Astrocyte (in vitro differentiated cells and primary cell): Measurements from ENCODE around the gene HYI. TPM values are rescaled to one million over a fixed set of nuclear protein-coding genes. Genes with fewer than 3 reads are reported as not detected.
"Not testable (repeated sequence)": the region's sequence is repeated elsewhere in the genome, so short reads cannot be mapped to it uniquely, and the experiment has no call there.

Experiments
- DNase-seq: peaks from one replicate; pipeline ENCODE4 v3.0.0-alpha.2; 2010; ENCODE audit warnings: low read depth
- FAIRE-seq: peaks from 2 replicates; lab custom pipeline; 2011; peaks lifted over from hg19 to GRCh38; lab: Jason Lieb, UNC
- H2AFZ ChIP-seq: 2 replicates; pipeline ENCODE4 v1.6.0; 2012; ENCODE audit warnings: low read depth, low read length, inconsistent platforms
- H3K27ac ChIP-seq: 2 replicates; pipeline ENCODE4 v1.5.1; 2011; ENCODE audit warnings: low read depth, low read length, inconsistent platforms
- H3K27me3 ChIP-seq: 2 replicates; pipeline ENCODE4 v1.6.0; 2011; ENCODE audit warnings: low read length, inconsistent platforms; ENCODE audit not compliant: insufficient read depth
- H3K36me3 ChIP-seq: 2 replicates; pipeline ENCODE4 v1.5.1; 2011; ENCODE audit warnings: low read length, inconsistent platforms; ENCODE audit not compliant: insufficient read depth
- H3K4me1 ChIP-seq: 2 replicates; pipeline ENCODE4 v1.5.1; 2011; ENCODE audit warnings: low read length, inconsistent platforms; ENCODE audit not compliant: insufficient read depth
- H3K4me2 ChIP-seq: 2 replicates; pipeline ENCODE4 v1.6.0; 2012; ENCODE audit warnings: low read length, inconsistent platforms
- H3K4me3 ChIP-seq: 2 replicates; pipeline ENCODE4 v1.5.1; 2011; ENCODE audit warnings: low read depth, mild to moderate bottlenecking, low read length, inconsistent platforms; ENCODE audit not compliant: insufficient read depth
- H3K79me2 ChIP-seq: 2 replicates; pipeline ENCODE4 v1.6.0; 2012; ENCODE audit warnings: mild to moderate bottlenecking, low read length, inconsistent platforms; ENCODE audit not compliant: insufficient read depth
- H3K9ac ChIP-seq: 2 replicates; pipeline ENCODE4 v1.6.0; 2012; ENCODE audit warnings: mild to moderate bottlenecking, low read length, inconsistent platforms
- H3K9me3 ChIP-seq: 2 replicates; pipeline ENCODE4 v1.5.1; 2012; ENCODE audit warnings: low read depth, mild to moderate bottlenecking, low read length, inconsistent platforms; ENCODE audit not compliant: insufficient read depth
- H4K20me1 ChIP-seq: 2 replicates; pipeline ENCODE4 v1.6.0; 2012; ENCODE audit warnings: low read length, inconsistent platforms; ENCODE audit not compliant: insufficient read depth
- H3K27ac Mint-ChIP-seq: one replicate; pipeline ENCODE4 v1.8.0; 2021; ENCODE audit warnings: mild to moderate bottlenecking, mixed read lengths; ENCODE audit not compliant: unreplicated experiment
- H3K27me3 Mint-ChIP-seq: one replicate; pipeline ENCODE4 v1.8.0; 2021; ENCODE audit warnings: low read depth, mixed read lengths; ENCODE audit not compliant: unreplicated experiment
- H3K36me3 Mint-ChIP-seq: one replicate; pipeline ENCODE4 v1.8.0; 2021; ENCODE audit warnings: low read depth, mixed read lengths; ENCODE audit not compliant: unreplicated experiment
- H3K4me1 Mint-ChIP-seq: one replicate; pipeline ENCODE4 v1.8.0; 2021; ENCODE audit warnings: low read depth, mixed read lengths; ENCODE audit not compliant: unreplicated experiment
- H3K4me3 Mint-ChIP-seq: one replicate; pipeline ENCODE4 v1.8.0; 2021; ENCODE audit warnings: mild to moderate bottlenecking, moderate library complexity, mixed read lengths; ENCODE audit not compliant: unreplicated experiment
- H3K9me3 Mint-ChIP-seq: one replicate; pipeline ENCODE4 v1.8.0; 2021; ENCODE audit warnings: mild to moderate bottlenecking, mixed read lengths; ENCODE audit not compliant: unreplicated experiment
- CTCF ChIP-seq: IDR thresholded peaks from 2 replicates; pipeline ENCODE4 v1.5.1; 2011; ENCODE audit warnings: low read depth, mild to moderate bottlenecking, inconsistent platforms, low read length, moderate library complexity; ENCODE audit not compliant: insufficient read depth
- EZH2 ChIP-seq: IDR thresholded peaks from 2 replicates; pipeline ENCODE4 v1.6.1; 2012; ENCODE audit warnings: mild to moderate bottlenecking, low read length, inconsistent platforms; ENCODE audit not compliant: insufficient read depth
- total RNA-seq: library from RNA; stranded (reverse); gene quantifications from 2 replicates; pipeline ENCODE4 v1.2.1, GENCODE V29; 2021

HYI gene
- total RNA-seq, 1 donor from 2014 or later: 31.0 TPM

GRCh38 chr1:43477716-43478115 is 24.0 kb upstream of the HYI start:
- Histone ChIP-seq H4K20me1 (no peaks in the 10 kb centered on the region), H3K4me2 (no peak overlapping the region), H3K79me2 (no peaks in the 10 kb centered on the region), H3K36me3 (no peaks in the 10 kb centered on the region), H3K4me1 (peaks cover 29% of the 10 kb centered on the region), H2AFZ (no peak overlapping the region), H3K27ac (peak overlapping the region; percentile 32), H3K27me3 (no peaks in the 10 kb centered on the region), H3K9me3 (no peaks in the 10 kb centered on the region), H3K9ac (peak overlapping the region; percentile 1), H3K4me3 (no peak overlapping the region)
- H3K36me3 Mint-ChIP-seq: no peaks in the 10 kb centered on the region
- H3K27me3 Mint-ChIP-seq: no peaks in the 10 kb centered on the region
- peaks cover 2% of the 10 kb centered on the region for H3K9me3 Mint-ChIP-seq
- DNase-seq (no peak), FAIRE-seq (no peak)
- no peak overlapping the region for H3K4me3 Mint-ChIP-seq
- peaks cover 26% of the 10 kb centered on the region for H3K4me1 Mint-ChIP-seq
- H3K27ac Mint-ChIP-seq: peak overlapping the region; percentile 53
- TF ChIP-seq CTCF: no peak
- no peak for TF ChIP-seq EZH2

- DNase-seq: peak; percentile 88
- H3K9me3 Mint-ChIP-seq, H3K36me3 ChIP-seq, H3K36me3 Mint-ChIP-seq, H3K9me3 ChIP-seq, H3K79me2 ChIP-seq, H4K20me1 ChIP-seq, H3K4me3 ChIP-seq, H3K27me3 ChIP-seq, H3K27me3 Mint-ChIP-seq: not testable (repeated sequence)
- peak overlapping the region; percentile 68 for H3K9ac ChIP-seq
- Mint-ChIP-seq H3K4me3 (peak overlapping the region; percentile 72), H3K27ac (peak overlapping the region; percentile 100), H3K4me1 (peaks cover 39% of the 10 kb centered on the region)
- FAIRE-seq: peak; percentile 97
- peak overlapping the region; percentile 20 for H2AFZ ChIP-seq
- peak overlapping the region; percentile 49 for H3K4me2 ChIP-seq
- peaks cover 38% of the 10 kb centered on the region for H3K4me1 ChIP-seq
- H3K27ac ChIP-seq: peak overlapping the region; percentile 99
Measured at GRCh38 chr1:43475611-43476401, 22.1 kb upstream of the HYI start.

- no peaks in the 10 kb centered on the region for H3K9me3 Mint-ChIP-seq
- Histone ChIP-seq H3K4me1 (peaks cover 38% of the 10 kb centered on the region), H3K27me3 (no peaks in the 10 kb centered on the region), H2AFZ (no peak overlapping the region), H3K4me2 (peak overlapping the region; percentile 67), H3K79me2 (no peaks in the 10 kb centered on the region), H3K27ac (peak overlapping the region; percentile 99), H3K4me3 (no peak overlapping the region), H4K20me1 (no peaks in the 10 kb centered on the region), H3K36me3 (no peaks in the 10 kb centered on the region), H3K9ac (peak overlapping the region; percentile 78), H3K9me3 (no peaks in the 10 kb centered on the region)
- TF ChIP-seq CTCF: no peak
- no peak for TF ChIP-seq EZH2
- H3K27ac Mint-ChIP-seq: peak overlapping the region; percentile 99
- H3K4me3 Mint-ChIP-seq: no peak overlapping the region
- H3K27me3 Mint-ChIP-seq: no peaks in the 10 kb centered on the region
- FAIRE-seq (no peak), DNase-seq (no peak)
- no peaks in the 10 kb centered on the region for H3K36me3 Mint-ChIP-seq
- peaks cover 39% of the 10 kb centered on the region for H3K4me1 Mint-ChIP-seq
Measured at GRCh38 chr1:43473463-43473862, 19.7 kb upstream of the HYI start.

- not testable (repeated sequence) for H3K36me3 Mint-ChIP-seq, H3K4me3 Mint-ChIP-seq, H3K27me3 ChIP-seq, H3K27me3 Mint-ChIP-seq, H3K79me2 ChIP-seq, H4K20me1 ChIP-seq, H2AFZ ChIP-seq, H3K36me3 ChIP-seq, H3K9me3 ChIP-seq, H3K9me3 Mint-ChIP-seq
- FAIRE-seq: peak; percentile 100
- peak overlapping the region; percentile 67 for H3K4me2 ChIP-seq
- H3K27ac Mint-ChIP-seq: peak overlapping the region; percentile 99
- peak overlapping the region; percentile 99 for H3K27ac ChIP-seq
- H3K4me1 Mint-ChIP-seq: peaks cover 39% of the 10 kb centered on the region
- DNase-seq: peak; percentile 99
- peak overlapping the region; percentile 22 for H3K4me3 ChIP-seq
- H3K4me1 ChIP-seq: peaks cover 38% of the 10 kb centered on the region
- H3K9ac ChIP-seq: peak overlapping the region; percentile 82
Measured at GRCh38 chr1:43472463-43473151, 18.9 kb upstream of the HYI start.
